ENCODE measurements around the gene MYMK. TPM values are rescaled to one million over a fixed set of nuclear protein-coding genes. Genes with fewer than 3 reads are reported as not detected.
A peak's percentile ranks its signal among the peaks of the same experiment; 100 is the strongest.
"Not testable (repeated sequence)": the region's sequence is repeated elsewhere in the genome, so short reads cannot be mapped to it uniquely, and the experiment has no call there.

Gene MYMK
- polyA plus RNA-seq (2013, experiment 1 of 2; ENCODE audit: insufficient read length): 0.30 TPM
- polyA plus RNA-seq (2013, experiment 2 of 2; ENCODE audit: insufficient read length): 0.26 TPM

GRCh38 chr9:133524679-133525228 lies at the start of gene MYMK:
Gene MYMK, minus strand, starts transcription at chr9:133524959. Its CDS starts 115 bp downstream, at chr9:133524844.
- DNase-seq: no peak

GRCh38 chr9:133573791-133574515 lies 49.2 kb upstream of the MYMK start:
- no peak for DNase-seq

- no peak for DNase-seq
Measured at GRCh38 chr9:133572821-133573361, 48.1 kb upstream of the MYMK start.

GRCh38 chr9:133571896-133572595 lies 47.3 kb upstream of the MYMK start:
- DNase-seq: no peak

GRCh38 chr9:133571391-133571890 lies 46.7 kb upstream of the MYMK start:
- DNase-seq: no peak

- no peak for DNase-seq
Measured at GRCh38 chr9:133570691-133571080, 45.9 kb upstream of the MYMK start.

- DNase-seq: no peak
Measured at GRCh38 chr9:133569891-133570690, 45.3 kb upstream of the MYMK start.

GRCh38 chr9:133569121-133569785 lies 44.5 kb upstream of the MYMK start:
- no peak for DNase-seq

GRCh38 chr9:133568186-133568585 lies 43.4 kb upstream of the MYMK start:
- no peak for DNase-seq

- DNase-seq: no peak
Measured at GRCh38 chr9:133566817-133567216, 42.1 kb upstream of the MYMK start.

- DNase-seq: no peak
Measured at GRCh38 chr9:133566382-133566781, 41.6 kb upstream of the MYMK start.

GRCh38 chr9:133564451-133565116 lies 39.8 kb upstream of the MYMK start:
- DNase-seq: no peak

- DNase-seq: not testable (repeated sequence)
Measured at GRCh38 chr9:133563814-133564213, 39.1 kb upstream of the MYMK start.

GRCh38 chr9:133563291-133563796 lies 38.6 kb upstream of the MYMK start:
- DNase-seq: peak; percentile 44

- no peak for DNase-seq
Measured at GRCh38 chr9:133562611-133563290, 38.0 kb upstream of the MYMK start.

- DNase-seq: no peak
Measured at GRCh38 chr9:133561976-133562554, 37.3 kb upstream of the MYMK start.

GRCh38 chr9:133560944-133561343 lies 36.2 kb upstream of the MYMK start:
- DNase-seq: no peak

- no peak for DNase-seq
Measured at GRCh38 chr9:133560311-133560710, 35.6 kb upstream of the MYMK start.

GRCh38 chr9:133558191-133559126 lies 33.7 kb upstream of the MYMK start:
- peak; percentile 85 for DNase-seq

Measured in fibroblast of skin of back (primary cell).